NCI-H460 (cell line): ENCODE measurements around the gene WFDC11. TPM values are rescaled to one million over a fixed set of nuclear protein-coding genes. Genes with fewer than 3 reads are reported as not detected.
"Not testable (repeated sequence)": the region's sequence is repeated elsewhere in the genome, so short reads cannot be mapped to it uniquely, and the experiment has no call there.

Experiments
- DNase-seq: peaks from one replicate; pipeline ENCODE4 v3.0.0-alpha.2; 2016; ENCODE audit warnings: low read depth; ENCODE audit errors: extremely low read depth
- polyA plus RNA-seq: library from polyadenylated mRNA; depleted of rRNA; stranded (reverse); fragments of >200 nt; gene quantifications from 2 replicates; pipeline ENCODE4 v1.2.3, GENCODE V29; 2014; cell fraction: nucleus; rRNA removed
- total RNA-seq: library from RNA; depleted of rRNA; stranded (reverse); fragments of >200 nt; shearing (Covaris generic); gene quantifications from 2 replicates; pipeline ENCODE4 v1.2.3, GENCODE V29; 2014; rRNA removed

The WFDC11 gene
- not detected in 2 replicates for total RNA-seq
- polyA plus RNA-seq, result not detected in 2 replicates

GRCh38 chr20:45670139-45670538 lies at the start of gene WFDC11:
WFDC11 (minus strand) TSS chr20:45670239; CDS start chr20:45650600, 19,639 bp downstream.
- no peak for DNase-seq

- DNase-seq, result not testable (repeated sequence)
Observed at GRCh38 chr20:45716141-45716688, 46.2 kb upstream of the WFDC11 start.

GRCh38 chr20:45704969-45705637 lies 35.1 kb upstream of the WFDC11 start, which contains the start of gene WFDC10B:
WFDC10B (minus strand) TSS chr20:45705019; CDS start chr20:45685992, 19,027 bp downstream.
- DNase-seq, result no peak

- no peak for DNase-seq
Observed at GRCh38 chr20:45701873-45702272, 31.8 kb upstream of the WFDC11 start, which contains the start of gene WFDC13. WFDC13 (plus strand) TSS chr20:45702038; CDS start chr20:45702124, 86 bp downstream.

- no peak for DNase-seq
Observed at GRCh38 chr20:45701104-45701503, 31.1 kb upstream of the WFDC11 start.

- no peak for DNase-seq
Observed at GRCh38 chr20:45695496-45695895, 25.5 kb upstream of the WFDC11 start.

GRCh38 chr20:45693346-45693745 lies 23.3 kb upstream of the WFDC11 start:
- DNase-seq, result not testable (repeated sequence)

- DNase-seq, result no peak
Observed at GRCh38 chr20:45685896-45686295, 15.9 kb upstream of the WFDC11 start.

- no peak for DNase-seq
Observed at GRCh38 chr20:45679650-45680049, 9.6 kb upstream of the WFDC11 start.

- DNase-seq, result no peak
Observed at GRCh38 chr20:45672765-45673164, 2.7 kb upstream of the WFDC11 start.

- DNase-seq, result not testable (repeated sequence)
Observed at GRCh38 chr20:45657038-45657437, 13.0 kb downstream of the WFDC11 start.

GRCh38 chr20:45651726-45652125 lies 18.3 kb downstream of the WFDC11 start:
- DNase-seq, result not testable (repeated sequence)

- no peak for DNase-seq
Observed at GRCh38 chr20:45649312-45649863, 20.7 kb downstream of the WFDC11 start.

GRCh38 chr20:45647441-45648050 lies 22.5 kb downstream of the WFDC11 start:
- no peak for DNase-seq

GRCh38 chr20:45646875-45647274 lies 23.2 kb downstream of the WFDC11 start:
- DNase-seq, result no peak

GRCh38 chr20:45645869-45646268 lies 24.2 kb downstream of the WFDC11 start:
- not testable (repeated sequence) for DNase-seq

GRCh38 chr20:45641076-45641475 lies 29.0 kb downstream of the WFDC11 start:
- not testable (repeated sequence) for DNase-seq

- no peak for DNase-seq
Observed at GRCh38 chr20:45639687-45640086, 30.4 kb downstream of the WFDC11 start.

GRCh38 chr20:45636513-45636912 lies 33.5 kb downstream of the WFDC11 start:
- DNase-seq, result no peak

- DNase-seq, result no peak
Observed at GRCh38 chr20:45631184-45631583, 38.9 kb downstream of the WFDC11 start, which contains the start of gene WFDC9. WFDC9 (minus strand) TSS chr20:45631284; CDS start chr20:45610181, 21,103 bp downstream.

GRCh38 chr20:45630371-45630770 lies 39.7 kb downstream of the WFDC11 start:
- no peak for DNase-seq
